GM23338 (cell line): ENCODE data around the gene SMIM35. TPM values are rescaled to one million over a fixed set of nuclear protein-coding genes. Genes with fewer than 3 reads are reported as not detected.

Experiments used
- ATAC-seq: fragments of 200-7000 bp; cut with Tn5 transposase; 3 replicates; pipeline ENCODE4 v1.9.1; 2020
- DNase-seq: peaks from one replicate; pipeline ENCODE4 v3.0.0-alpha.2; 2015; ENCODE audit warnings: low spot score
- H2AFZ ChIP-seq: fragments of 200-600 bp; sonication (generic); 2 replicates; pipeline ENCODE4 v1.8.0; 2016; ENCODE audit warnings: antibody characterized with exemption, mild to moderate bottlenecking, moderate library complexity
- H3F3A ChIP-seq: fragments of 200-600 bp; sonication (generic); replicated peaks from 2 replicates; pipeline ENCODE4 v1.8.0; 2017; ENCODE audit warnings: antibody characterized with exemption, mixed run types, low read depth
- H3K27ac ChIP-seq: fragments of 200-600 bp; sonication (generic); 2 replicates; pipeline ENCODE4 v1.6.1; 2016; ENCODE audit warnings: low read depth
- H3K27me3 ChIP-seq: fragments of 200-600 bp; sonication (generic); 2 replicates; pipeline ENCODE4 v1.8.0; 2016; ENCODE audit warnings: mild to moderate bottlenecking, mixed run types, moderate library complexity; ENCODE audit not compliant: insufficient read depth
- H3K36me3 ChIP-seq: fragments of 200-600 bp; sonication (generic); 2 replicates; pipeline ENCODE4 v1.8.0; 2016; ENCODE audit warnings: mild to moderate bottlenecking; ENCODE audit not compliant: insufficient read depth
- H3K4me1 ChIP-seq: fragments of 200-600 bp; sonication (generic); 2 replicates; pipeline ENCODE4 v1.8.0; 2016; ENCODE audit warnings: mild to moderate bottlenecking, moderate library complexity; ENCODE audit not compliant: insufficient read depth
- H3K4me2 ChIP-seq: fragments of 200-600 bp; sonication (generic); 2 replicates; pipeline ENCODE4 v1.7.1; 2017; ENCODE audit warnings: mixed run types
- H3K4me3 ChIP-seq: fragments of 200-600 bp; sonication (generic); 2 replicates; pipeline ENCODE4 v1.6.1; 2016; ENCODE audit warnings: mixed run types
- H3K79me2 ChIP-seq: fragments of 200-600 bp; sonication (generic); replicated peaks from 2 replicates; pipeline ENCODE4 v1.8.0; 2017; ENCODE audit warnings: mild to moderate bottlenecking; ENCODE audit not compliant: insufficient read depth
- H3K9me2 ChIP-seq: fragments of 200-600 bp; sonication (generic); 2 replicates; pipeline ENCODE4 v1.8.0; 2017; ENCODE audit not compliant: insufficient read depth
- H4K20me1 ChIP-seq: fragments of 200-600 bp; sonication (generic); replicated peaks from 2 replicates; pipeline ENCODE4 v1.8.0; 2017; ENCODE audit warnings: mild to moderate bottlenecking; ENCODE audit not compliant: insufficient read depth
- H3K27ac Mint-ChIP-seq: 2 replicates; pipeline ENCODE4 v1.8.0; 2020; ENCODE audit warnings: inconsistent platforms, mild to moderate bottlenecking, moderate library complexity, mixed read lengths
- H3K27me3 Mint-ChIP-seq: 3 replicates; pipeline ENCODE4 v1.8.0; 2022; ENCODE audit warnings: low read depth, mild to moderate bottlenecking, moderate library complexity, mixed read lengths, inconsistent platforms; ENCODE audit not compliant: insufficient read depth, poor library complexity
- H3K36me3 Mint-ChIP-seq: 3 replicates; pipeline ENCODE4 v1.8.0; 2021; ENCODE audit warnings: low read depth, mild to moderate bottlenecking, inconsistent platforms, moderate library complexity, mixed read lengths
- H3K4me1 Mint-ChIP-seq: 3 replicates; pipeline ENCODE4 v1.8.0; 2020; ENCODE audit warnings: mild to moderate bottlenecking, inconsistent platforms, mixed read lengths
- H3K4me3 Mint-ChIP-seq: 3 replicates; pipeline ENCODE4 v1.8.0; 2021; ENCODE audit warnings: moderate library complexity, mild to moderate bottlenecking, inconsistent platforms, mixed read lengths
- H3K9me3 Mint-ChIP-seq: 3 replicates; pipeline ENCODE4 v1.8.0; 2020; ENCODE audit warnings: moderate library complexity, mild to moderate bottlenecking, inconsistent platforms, mixed read lengths
- CREB1 ChIP-seq: fragments of 250-450 bp; sonication (Bioruptor Pico); IDR thresholded peaks from 2 replicates; pipeline ENCODE4 v1.5.0; 2020; ENCODE audit warnings: low read depth, mild to moderate bottlenecking, moderate library complexity
- CTCF ChIP-seq, 2 experiments: fragments of 200-600 bp in 1 of 2; sonication (generic) in 1 of 2; conservative IDR thresholded peaks; 2 replicates each; pipeline versions ENCODE4 v1.5.1 to v1.6.1; 2016 to 2017; ENCODE audit warnings: antibody characterized with exemption in 2 of 2, low read depth in 2 of 2, mild to moderate bottlenecking in 2 of 2, moderate library complexity in 1 of 2
- ETS1 ChIP-seq: IDR thresholded peaks from 2 replicates; pipeline ENCODE4 v1.6.1; 2016; ENCODE audit warnings: antibody characterized with exemption
- EZH2 ChIP-seq: fragments of 200-600 bp; sonication (generic); IDR thresholded peaks from one replicate; pipeline ENCODE4 v1.8.0; 2017; ENCODE audit warnings: antibody characterized with exemption, mild to moderate bottlenecking, low read depth; ENCODE audit not compliant: unreplicated experiment
- EZH2phosphoT487 ChIP-seq: fragments of 200-600 bp; sonication (generic); IDR thresholded peaks from one replicate; pipeline ENCODE4 v1.8.1; 2018; ENCODE audit warnings: antibody characterized with exemption; ENCODE audit not compliant: unreplicated experiment
- JUNB ChIP-seq: IDR thresholded peaks from one replicate; pipeline ENCODE4 v1.6.1; 2016; ENCODE audit warnings: antibody characterized with exemption; ENCODE audit not compliant: unreplicated experiment
- NANOG ChIP-seq: IDR thresholded peaks from 2 replicates; pipeline ENCODE4 v1.6.1; 2016; ENCODE audit warnings: antibody characterized with exemption, borderline replicate concordance
- POLR2AphosphoS5 ChIP-seq: IDR thresholded peaks from 2 replicates; pipeline ENCODE4 v1.6.1; 2016; ENCODE audit warnings: antibody characterized with exemption, low read depth
- REST ChIP-seq: IDR thresholded peaks from one replicate; pipeline ENCODE4 v1.6.1; 2018; ENCODE audit warnings: antibody characterized with exemption; ENCODE audit not compliant: unreplicated experiment
- ZNF114 ChIP-seq: fragments of 250-450 bp; sonication (Bioruptor Pico); IDR thresholded peaks from 2 replicates; pipeline ENCODE4 v1.5.0; 2020; ENCODE audit warnings: mild to moderate bottlenecking, moderate library complexity
- ZNF331 ChIP-seq: fragments of 250-450 bp; sonication (Bioruptor Pico); IDR thresholded peaks from 2 replicates; pipeline ENCODE4 v1.5.0; 2020; ENCODE audit warnings: low read depth, mild to moderate bottlenecking, moderate library complexity
- ZNF462 ChIP-seq: fragments of 250-450 bp; sonication (Bioruptor Pico); IDR thresholded peaks from 2 replicates; pipeline ENCODE4 v1.5.0; 2020; ENCODE audit warnings: mild to moderate bottlenecking, moderate library complexity
- polyA plus RNA-seq: library from polyadenylated mRNA; unstranded; fragments of >200 nt; fragmentation: Nextera tagmentation; extraction: Ambion mirVana; gene quantifications from 2 replicates; pipeline ENCODE4 v1.2.1, GENCODE V29; 2016
- total RNA-seq: library from RNA; depleted of rRNA; stranded (reverse); fragments of >200 nt; shearing (Covaris generic); gene quantifications from 2 replicates; pipeline ENCODE4 v1.2.3, GENCODE V29; 2014

SMIM35 gene
- total and polyA plus RNA-seq, 2 experiments from 2014 or later, result not detected

- Mint-ChIP-seq H3K4me1 (no peaks in the 10 kb centered on the region), H3K27ac (no peak overlapping the region)
- H3K27me3 ChIP-seq, result no peaks in the 10 kb centered on the region
Observed at GRCh38 chr11:118017111-118017510, 69.7 kb downstream of the SMIM35 start.

More at GRCh38 chr11:118017111-118017510, 69.7 kb downstream of the SMIM35 start:
- Histone ChIP-seq H2AFZ (no peak overlapping the region), H3K79me2 (no peaks in the 10 kb centered on the region), H3K4me3 (no peak overlapping the region), H3K4me2 (no peak overlapping the region), H3K27ac (no peak overlapping the region), H3K36me3 (no peaks in the 10 kb centered on the region), H4K20me1 (no peaks in the 10 kb centered on the region), H3K9me2 (0 out of 2 replicates have a peak, but pooled peaks cover 12% of the 10 kb centered on the region), H3F3A (no peaks in the 10 kb centered on the region), H3K4me1 (no peaks in the 10 kb centered on the region)
- H3K4me3 Mint-ChIP-seq, result no peak overlapping the region
- no peak for DNase-seq
- ATAC-seq, result no peak
- peaks cover 18% of the 10 kb centered on the region for H3K9me3 Mint-ChIP-seq
- peaks cover 5% of the 10 kb centered on the region for H3K27me3 Mint-ChIP-seq
- TF ChIP-seq REST, result no peak
- no peak for TF ChIP-seq CREB1
- TF ChIP-seq ETS1, result no peak
- TF ChIP-seq CTCF (conservative IDR thresholded peaks at IDR 0.05; ENCODE audit: low read depth in 2 of 2), result no peak
- TF ChIP-seq JUNB, result no peak
- TF ChIP-seq ZNF462, result no peak
- no peak for TF ChIP-seq EZH2phosphoT487
- no peak for TF ChIP-seq POLR2AphosphoS5
- no peak for TF ChIP-seq NANOG
- TF ChIP-seq ZNF114 (CRISPR knock-in tag), result no peak
- TF ChIP-seq EZH2, result no peak
- no peak for TF ChIP-seq ZNF331
- no peaks in the 10 kb centered on the region for H3K36me3 Mint-ChIP-seq
